ENCODE results near the gene CLN3. TPM values are rescaled to one million over a fixed set of nuclear protein-coding genes. Genes with fewer than 3 reads are reported as not detected.

Gene CLN3
- total RNA-seq, 4 donors from 2014 or later = 10.6 to 34.5 (median 22.7) TPM

GRCh38 chr16:28478506-28479180, 13.2 kb downstream of the CLN3 start:
- TF ChIP-seq CTCF (IDR thresholded peaks at IDR 0.05; ENCODE audit: low read depth) = no peak

- no peak for TF ChIP-seq CTCF (IDR thresholded peaks at IDR 0.05; ENCODE audit: low read depth)
Observed at GRCh38 chr16:28477311-28477920, 14.5 kb downstream of the CLN3 start.

GRCh38 chr16:28475221-28475620, 16.7 kb downstream of the CLN3 start:
- TF ChIP-seq CTCF (IDR thresholded peaks at IDR 0.05; ENCODE audit: low read depth) = no peak

GRCh38 chr16:28473714-28474265, 18.1 kb downstream of the CLN3 start:
- no peak for TF ChIP-seq CTCF (IDR thresholded peaks at IDR 0.05; ENCODE audit: low read depth)

Other genes starting within 250 kb of the CLN3 start
- under 1 TPM in 2 of 4 donors, not detected in 2; 0.17 to 0.22 TPM for gene SBK1, start 199.5 kb downstream of the CLN3 start, total RNA-seq
- gene NPIPB6, start 128.6 kb downstream of the CLN3 start, total RNA-seq = 10 to 100 TPM in 2 of 4 donors, not detected in 2; 13.0 to 13.6 TPM
- gene EIF3CL, start 88.2 kb downstream of the CLN3 start, total RNA-seq = 100 to 1,000 TPM; 153 to 251 (median 179) TPM
- gene NPIPB7, start 19.7 kb downstream of the CLN3 start, total RNA-seq = not detected
- gene APOBR, start 2.6 kb upstream of the CLN3 start, total RNA-seq = 1 to 10 TPM; 1.6 to 8.7 (median 2.8) TPM
- not detected for gene IL27, start 14.8 kb upstream of the CLN3 start, total RNA-seq
- 10 to 100 TPM; 27.9 to 66.6 (median 61.5) TPM for gene NUPR1, start 46.9 kb upstream of the CLN3 start, total RNA-seq
- gene SGF29, start 61.8 kb upstream of the CLN3 start, total RNA-seq = 10 to 100 TPM; 15.6 to 30.8 (median 20.6) TPM
- gene SULT1A2, start 105.0 kb upstream of the CLN3 start, total RNA-seq = 1 to 10 TPM in 2 of 4 donors, under 1 TPM in 1, not detected in 1; 0.88 to 1.4 (median 1.1) TPM
- gene SULT1A1, start 118.0 kb upstream of the CLN3 start, total RNA-seq = 10 to 100 TPM; 15.8 to 51.3 (median 35.4) TPM
- gene NPIPB8, start 146.0 kb upstream of the CLN3 start, total RNA-seq = not detected
- gene EIF3C, start 219.4 kb upstream of the CLN3 start, total RNA-seq = 100 to 1,000 TPM; 129 to 313 (median 232) TPM

Data from subcutaneous adipose tissue (tissue), 4 donors.